Measurements from ENCODE around the gene RGS7. TPM values are rescaled to one million over a fixed set of nuclear protein-coding genes. Genes with fewer than 3 reads are reported as not detected.

The RGS7 gene
- total RNA-seq, 2 experiments from 2014 or later, result not detected

GRCh38 chr1:241061062-241061461, 295.9 kb downstream of the RGS7 start:
- CTCF ChIA-PET (ENCODE audit: unreplicated experiment), result no interaction called here
- Histone ChIP-seq H4K20me1 (ENCODE audit: insufficient read depth, low read length) (no peaks in the 10 kb centered on the region), H3K4me1 (ENCODE audit: insufficient read depth, low read length, poor library complexity, severe bottlenecking) (no peaks in the 10 kb centered on the region), H3K4me2 (ENCODE audit: low read length) (no peak overlapping the region), H3K4me3 (ENCODE audit: low read depth, low read length, poor library complexity, severe bottlenecking) (no peak overlapping the region), H2AFZ (ENCODE audit: low read length) (no peak overlapping the region), H3K9me2 (ENCODE audit: insufficient read depth, low read length) (no peaks in the 10 kb centered on the region), H3K9me3 (ENCODE audit: low read length) (no peaks in the 10 kb centered on the region), H3K79me2 (ENCODE audit: insufficient read depth, low read depth, low read length) (no peaks in the 10 kb centered on the region), H3K36me3 (ENCODE audit: insufficient read depth, low read length) (no peaks in the 10 kb centered on the region), H3K27ac (ENCODE audit: low read depth, low read length, poor library complexity, severe bottlenecking) (no peak overlapping the region)
- no TSS peak for BruUV-seq (replicated peaks)
- POLR2A ChIA-PET, result interaction anchor here (0.8 to 1.3 kb wide), 3 partner anchors 12 to 14 kb away, joined by 3 read pairs; no protein-coding TSS in a partner anchor
- intact Hi-C loops (cut with micrococcal nuclease; ENCODE audit: unreplicated experiment), result no loop called here
- TF ChIP-seq EZH2phosphoT487 (IDR thresholded peaks at IDR 0.05; ENCODE audit: borderline replicate concordance, low read depth, low read length) (no peak), CTCF (conservative IDR thresholded peaks at IDR 0.05; ENCODE audit: low read length) (no peak)
- DNase-seq (ENCODE audit: low spot score), result no peak

GRCh38 chr1:241048622-241049021, 308.4 kb downstream of the RGS7 start:
- BruUV-seq (replicated peaks), result no TSS peak
- POLR2A ChIA-PET, result no interaction called here
- no peak for TF ChIP-seq EZH2phosphoT487 (IDR thresholded peaks at IDR 0.05; ENCODE audit: borderline replicate concordance, low read depth, low read length)
- H3K9me3 ChIP-seq (ENCODE audit: low read length), result no peaks in the 10 kb centered on the region
- H3K9me2 ChIP-seq (ENCODE audit: insufficient read depth, low read length), result no peaks in the 10 kb centered on the region
- no peak overlapping the region for H3K4me3 ChIP-seq (ENCODE audit: low read depth, low read length, poor library complexity, severe bottlenecking)
- H3K36me3 ChIP-seq (ENCODE audit: insufficient read depth, low read length), result no peaks in the 10 kb centered on the region
- DNase-seq (ENCODE audit: low spot score), result no peak
- H2AFZ ChIP-seq (ENCODE audit: low read length), result no peak overlapping the region
- H3K27ac ChIP-seq (ENCODE audit: low read depth, low read length, poor library complexity, severe bottlenecking), result no peak overlapping the region
- no peaks in the 10 kb centered on the region for H4K20me1 ChIP-seq (ENCODE audit: insufficient read depth, low read length)
- intact Hi-C loops (cut with micrococcal nuclease; ENCODE audit: unreplicated experiment), result no loop called here
- CTCF ChIA-PET (ENCODE audit: unreplicated experiment), result no interaction called here
- no peaks in the 10 kb centered on the region for H3K4me1 ChIP-seq (ENCODE audit: insufficient read depth, low read length, poor library complexity, severe bottlenecking)
- no peak overlapping the region for H3K4me2 ChIP-seq (ENCODE audit: low read length)
- no peaks in the 10 kb centered on the region for H3K79me2 ChIP-seq (ENCODE audit: insufficient read depth, low read depth, low read length)

GRCh38 chr1:241045659-241046058, 311.3 kb downstream of the RGS7 start:
- no peak overlapping the region for H3K4me2 ChIP-seq (ENCODE audit: low read length)
- no peak overlapping the region for H2AFZ ChIP-seq (ENCODE audit: low read length)
- TF ChIP-seq CTCF (conservative IDR thresholded peaks at IDR 0.05; ENCODE audit: low read length) (no peak), EZH2phosphoT487 (IDR thresholded peaks at IDR 0.05; ENCODE audit: borderline replicate concordance, low read depth, low read length) (no peak)
- no peaks in the 10 kb centered on the region for H3K4me1 ChIP-seq (ENCODE audit: insufficient read depth, low read length, poor library complexity, severe bottlenecking)
- no TSS peak for BruUV-seq (replicated peaks)
- no peaks in the 10 kb centered on the region for H3K9me2 ChIP-seq (ENCODE audit: insufficient read depth, low read length)
- ChIA-PET CTCF (ENCODE audit: unreplicated experiment) (no interaction called here), POLR2A (interaction anchor here (0.5 kb wide), 1 partner anchor 1574 kb away, joined by 3 read pairs; no protein-coding TSS in a partner anchor)
- H3K27ac ChIP-seq (ENCODE audit: low read depth, low read length, poor library complexity, severe bottlenecking), result no peak overlapping the region
- no peaks in the 10 kb centered on the region for H4K20me1 ChIP-seq (ENCODE audit: insufficient read depth, low read length)
- no peaks in the 10 kb centered on the region for H3K9me3 ChIP-seq (ENCODE audit: low read length)
- no peak for DNase-seq (ENCODE audit: low spot score)
- H3K4me3 ChIP-seq (ENCODE audit: low read depth, low read length, poor library complexity, severe bottlenecking), result no peak overlapping the region
- no peaks in the 10 kb centered on the region for H3K36me3 ChIP-seq (ENCODE audit: insufficient read depth, low read length)
- no peaks in the 10 kb centered on the region for H3K79me2 ChIP-seq (ENCODE audit: insufficient read depth, low read depth, low read length)
- intact Hi-C loops (cut with micrococcal nuclease; ENCODE audit: unreplicated experiment), result no loop called here
